A549 (cell line): ENCODE measurements around the gene PPP2R2D.

ENCODE experiments used
- CBX8 ChIP-seq: fragments of 200-600 bp; sonication (generic); IDR thresholded peaks from 2 replicates; pipeline ENCODE4 v1.6.1; 2016
- CEBPB ChIP-seq, 2 experiments: fragments of >200 bp in 1 of 2; sonication (Bioruptor Twin) in 1 of 2; formaldehyde crosslinking in 1 of 2; IDR thresholded peaks; 2 replicates each; pipeline ENCODE4 v1.6.1; 2012 to 2016
- EP300 ChIP-seq, 2 experiments: fragments of >200 bp; sonication (Bioruptor Twin); formaldehyde crosslinking; IDR thresholded peaks; 2 replicates in 1 of 2; 3 replicates in 1 of 2; pipeline ENCODE4 v1.6.1; 2016 to 2017
- POLR2A ChIP-seq: IDR thresholded peaks from 2 replicates; pipeline ENCODE4 v1.6.1; 2012; ENCODE audit warnings: mild to moderate bottlenecking, low read length
- RAD21 ChIP-seq, 2 experiments: fragments of >200 bp in 1 of 2; sonication (Bioruptor Twin) in 1 of 2; formaldehyde crosslinking in 1 of 2; IDR thresholded peaks in 1 of 2; conservative IDR thresholded peaks in 1 of 2; 2 replicates in 1 of 2; 3 replicates in 1 of 2; pipeline ENCODE4 v1.6.1; 2012 to 2018; ENCODE audit warnings: inconsistent platforms in 1 of 2
- RFX5 ChIP-seq: fragments of 450-650 bp; IDR thresholded peaks from 2 replicates; pipeline ENCODE4 v1.7.1; 2014; ENCODE audit warnings: antibody characterized with exemption, mild to moderate bottlenecking, moderate library complexity
- TFCP2L1 ChIP-seq: fragments of 250-450 bp; sonication (Bioruptor Pico); IDR thresholded peaks from 2 replicates; pipeline ENCODE4 v1.5.0; 2021; ENCODE audit warnings: mild to moderate bottlenecking
- ZFP36 ChIP-seq: fragments of 450-650 bp; IDR thresholded peaks from 2 replicates; pipeline ENCODE4 v1.6.1; 2014; ENCODE audit warnings: borderline replicate concordance; ENCODE audit not compliant: partially characterized antibody
- TF ChIP-seq, protein P1 (sequence below): fragments of 450-650 bp; IDR thresholded peaks from 2 replicates; pipeline ENCODE4 v1.6.1; 2014; ENCODE audit warnings: antibody characterized with exemption
- TF ChIP-seq, protein P2 (sequence below): IDR thresholded peaks from 2 replicates; pipeline ENCODE4 v1.6.1; 2012; ENCODE audit warnings: low read depth, borderline replicate concordance
- TF ChIP-seq, protein P3 (sequence below): fragments of >200 bp; sonication (Bioruptor Twin); formaldehyde crosslinking; IDR thresholded peaks from 3 replicates; pipeline ENCODE4 v1.5.1; 2016
- TF ChIP-seq, protein P4 (sequence below): fragments of 200-600 bp; sonication (generic); IDR thresholded peaks from 2 replicates; pipeline ENCODE4 v1.6.1; 2016; ENCODE audit warnings: antibody characterized with exemption, mild to moderate bottlenecking, moderate library complexity
- TF ChIP-seq, protein P5 (sequence below): fragments of 150-350 bp; IDR thresholded peaks from 2 replicates; pipeline ENCODE4 v1.6.1; 2014; ENCODE audit warnings: low read depth, mild to moderate bottlenecking, low read length
- TF ChIP-seq, protein P6 (sequence below): IDR thresholded peaks from 2 replicates; pipeline ENCODE4 v1.6.1; 2012

DNA sequence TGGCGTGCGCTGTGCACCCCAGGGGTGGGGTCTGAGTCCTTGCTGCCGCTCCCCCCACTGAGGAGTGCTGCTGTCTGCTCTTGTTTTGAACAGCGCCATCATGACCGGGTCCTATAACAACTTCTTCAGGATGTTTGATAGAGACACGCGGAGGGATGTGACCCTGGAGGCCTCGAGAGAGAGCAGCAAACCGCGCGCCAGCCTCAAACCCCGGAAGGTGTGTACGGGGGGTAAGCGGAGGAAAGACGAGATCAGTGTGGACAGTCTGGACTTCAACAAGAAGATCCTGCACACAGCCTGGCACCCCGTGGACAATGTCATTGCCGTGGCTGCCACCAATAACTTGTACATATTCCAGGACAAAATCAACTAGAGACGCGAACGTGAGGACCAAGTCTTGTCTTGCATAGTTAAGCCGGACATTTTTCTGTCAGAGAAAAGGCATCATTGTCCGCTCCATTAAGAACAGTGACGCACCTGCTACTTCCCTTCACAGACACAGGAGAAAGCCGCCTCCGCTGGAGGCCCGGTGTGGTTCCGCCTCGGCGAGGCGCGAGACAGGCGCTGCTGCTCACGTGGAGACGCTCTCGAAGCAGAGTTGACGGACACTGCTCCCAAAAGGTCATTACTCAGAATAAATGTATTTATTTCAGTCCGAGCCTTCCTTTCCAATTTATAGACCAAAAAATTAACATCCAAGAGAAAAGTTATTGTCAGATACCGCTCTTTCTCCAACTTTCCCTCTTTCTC is 55.0 kb downstream of the PPP2R2D start:
- TF ChIP-seq, protein P1, sequence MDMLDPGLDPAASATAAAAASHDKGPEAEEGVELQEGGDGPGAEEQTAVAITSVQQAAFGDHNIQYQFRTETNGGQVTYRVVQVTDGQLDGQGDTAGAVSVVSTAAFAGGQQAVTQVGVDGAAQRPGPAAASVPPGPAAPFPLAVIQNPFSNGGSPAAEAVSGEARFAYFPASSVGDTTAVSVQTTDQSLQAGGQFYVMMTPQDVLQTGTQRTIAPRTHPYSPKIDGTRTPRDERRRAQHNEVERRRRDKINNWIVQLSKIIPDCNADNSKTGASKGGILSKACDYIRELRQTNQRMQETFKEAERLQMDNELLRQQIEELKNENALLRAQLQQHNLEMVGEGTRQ, result no peak
- no peak for TF ChIP-seq EP300 (IDR thresholded peaks at IDR 0.05)
- TF ChIP-seq, protein P2, sequence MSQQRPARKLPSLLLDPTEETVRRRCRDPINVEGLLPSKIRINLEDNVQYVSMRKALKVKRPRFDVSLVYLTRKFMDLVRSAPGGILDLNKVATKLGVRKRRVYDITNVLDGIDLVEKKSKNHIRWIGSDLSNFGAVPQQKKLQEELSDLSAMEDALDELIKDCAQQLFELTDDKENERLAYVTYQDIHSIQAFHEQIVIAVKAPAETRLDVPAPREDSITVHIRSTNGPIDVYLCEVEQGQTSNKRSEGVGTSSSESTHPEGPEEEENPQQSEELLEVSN, result no peak
- TF ChIP-seq, protein P3, sequence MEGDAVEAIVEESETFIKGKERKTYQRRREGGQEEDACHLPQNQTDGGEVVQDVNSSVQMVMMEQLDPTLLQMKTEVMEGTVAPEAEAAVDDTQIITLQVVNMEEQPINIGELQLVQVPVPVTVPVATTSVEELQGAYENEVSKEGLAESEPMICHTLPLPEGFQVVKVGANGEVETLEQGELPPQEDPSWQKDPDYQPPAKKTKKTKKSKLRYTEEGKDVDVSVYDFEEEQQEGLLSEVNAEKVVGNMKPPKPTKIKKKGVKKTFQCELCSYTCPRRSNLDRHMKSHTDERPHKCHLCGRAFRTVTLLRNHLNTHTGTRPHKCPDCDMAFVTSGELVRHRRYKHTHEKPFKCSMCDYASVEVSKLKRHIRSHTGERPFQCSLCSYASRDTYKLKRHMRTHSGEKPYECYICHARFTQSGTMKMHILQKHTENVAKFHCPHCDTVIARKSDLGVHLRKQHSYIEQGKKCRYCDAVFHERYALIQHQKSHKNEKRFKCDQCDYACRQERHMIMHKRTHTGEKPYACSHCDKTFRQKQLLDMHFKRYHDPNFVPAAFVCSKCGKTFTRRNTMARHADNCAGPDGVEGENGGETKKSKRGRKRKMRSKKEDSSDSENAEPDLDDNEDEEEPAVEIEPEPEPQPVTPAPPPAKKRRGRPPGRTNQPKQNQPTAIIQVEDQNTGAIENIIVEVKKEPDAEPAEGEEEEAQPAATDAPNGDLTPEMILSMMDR, result no peak
- TF ChIP-seq POLR2A, result no peak
- TF ChIP-seq TFCP2L1, result no peak
- TF ChIP-seq RAD21 (conservative IDR thresholded peaks at IDR 0.05 in 1 of 2, IDR thresholded peaks at IDR 0.05 in 1 of 2), result no peak
- TF ChIP-seq, protein P4, sequence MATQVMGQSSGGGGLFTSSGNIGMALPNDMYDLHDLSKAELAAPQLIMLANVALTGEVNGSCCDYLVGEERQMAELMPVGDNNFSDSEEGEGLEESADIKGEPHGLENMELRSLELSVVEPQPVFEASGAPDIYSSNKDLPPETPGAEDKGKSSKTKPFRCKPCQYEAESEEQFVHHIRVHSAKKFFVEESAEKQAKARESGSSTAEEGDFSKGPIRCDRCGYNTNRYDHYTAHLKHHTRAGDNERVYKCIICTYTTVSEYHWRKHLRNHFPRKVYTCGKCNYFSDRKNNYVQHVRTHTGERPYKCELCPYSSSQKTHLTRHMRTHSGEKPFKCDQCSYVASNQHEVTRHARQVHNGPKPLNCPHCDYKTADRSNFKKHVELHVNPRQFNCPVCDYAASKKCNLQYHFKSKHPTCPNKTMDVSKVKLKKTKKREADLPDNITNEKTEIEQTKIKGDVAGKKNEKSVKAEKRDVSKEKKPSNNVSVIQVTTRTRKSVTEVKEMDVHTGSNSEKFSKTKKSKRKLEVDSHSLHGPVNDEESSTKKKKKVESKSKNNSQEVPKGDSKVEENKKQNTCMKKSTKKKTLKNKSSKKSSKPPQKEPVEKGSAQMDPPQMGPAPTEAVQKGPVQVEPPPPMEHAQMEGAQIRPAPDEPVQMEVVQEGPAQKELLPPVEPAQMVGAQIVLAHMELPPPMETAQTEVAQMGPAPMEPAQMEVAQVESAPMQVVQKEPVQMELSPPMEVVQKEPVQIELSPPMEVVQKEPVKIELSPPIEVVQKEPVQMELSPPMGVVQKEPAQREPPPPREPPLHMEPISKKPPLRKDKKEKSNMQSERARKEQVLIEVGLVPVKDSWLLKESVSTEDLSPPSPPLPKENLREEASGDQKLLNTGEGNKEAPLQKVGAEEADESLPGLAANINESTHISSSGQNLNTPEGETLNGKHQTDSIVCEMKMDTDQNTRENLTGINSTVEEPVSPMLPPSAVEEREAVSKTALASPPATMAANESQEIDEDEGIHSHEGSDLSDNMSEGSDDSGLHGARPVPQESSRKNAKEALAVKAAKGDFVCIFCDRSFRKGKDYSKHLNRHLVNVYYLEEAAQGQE, result no peak
- no peak for TF ChIP-seq RFX5
- no peak for TF ChIP-seq CBX8
- TF ChIP-seq ZFP36, result no peak
- TF ChIP-seq CEBPB (IDR thresholded peaks at IDR 0.05), result no peak
- TF ChIP-seq, protein P5, sequence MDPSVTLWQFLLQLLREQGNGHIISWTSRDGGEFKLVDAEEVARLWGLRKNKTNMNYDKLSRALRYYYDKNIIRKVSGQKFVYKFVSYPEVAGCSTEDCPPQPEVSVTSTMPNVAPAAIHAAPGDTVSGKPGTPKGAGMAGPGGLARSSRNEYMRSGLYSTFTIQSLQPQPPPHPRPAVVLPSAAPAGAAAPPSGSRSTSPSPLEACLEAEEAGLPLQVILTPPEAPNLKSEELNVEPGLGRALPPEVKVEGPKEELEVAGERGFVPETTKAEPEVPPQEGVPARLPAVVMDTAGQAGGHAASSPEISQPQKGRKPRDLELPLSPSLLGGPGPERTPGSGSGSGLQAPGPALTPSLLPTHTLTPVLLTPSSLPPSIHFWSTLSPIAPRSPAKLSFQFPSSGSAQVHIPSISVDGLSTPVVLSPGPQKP, result no peak
- TF ChIP-seq, protein P6, sequence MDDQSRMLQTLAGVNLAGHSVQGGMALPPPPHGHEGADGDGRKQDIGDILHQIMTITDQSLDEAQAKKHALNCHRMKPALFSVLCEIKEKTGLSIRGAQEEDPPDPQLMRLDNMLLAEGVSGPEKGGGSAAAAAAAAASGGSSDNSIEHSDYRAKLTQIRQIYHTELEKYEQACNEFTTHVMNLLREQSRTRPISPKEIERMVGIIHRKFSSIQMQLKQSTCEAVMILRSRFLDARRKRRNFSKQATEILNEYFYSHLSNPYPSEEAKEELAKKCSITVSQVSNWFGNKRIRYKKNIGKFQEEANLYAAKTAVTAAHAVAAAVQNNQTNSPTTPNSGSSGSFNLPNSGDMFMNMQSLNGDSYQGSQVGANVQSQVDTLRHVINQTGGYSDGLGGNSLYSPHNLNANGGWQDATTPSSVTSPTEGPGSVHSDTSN, result no peak
